H1 (cell line): Measurements from ENCODE around the gene SRPRB. TPM values are rescaled to one million over a fixed set of nuclear protein-coding genes. Genes with fewer than 3 reads are reported as not detected.

Source experiments
- ATF2 ChIP-seq: IDR thresholded peaks from 2 replicates; pipeline ENCODE4 v1.6.1; 2012; ENCODE audit warnings: low read length, inconsistent platforms
- CREB1 ChIP-seq: IDR thresholded peaks from 2 replicates; pipeline ENCODE4 v1.6.1; 2012; ENCODE audit warnings: inconsistent platforms
- E2F6 ChIP-seq: IDR thresholded peaks from 2 replicates; pipeline ENCODE4 v1.6.1; 2012; ENCODE audit warnings: inconsistent platforms
- MAFK ChIP-seq: IDR thresholded peaks from 2 replicates; pipeline ENCODE4 v1.6.1; 2012; ENCODE audit warnings: low read depth, mild to moderate bottlenecking, improper control_type of control experiment, low read length
- YY1 ChIP-seq: IDR thresholded peaks from 2 replicates; pipeline ENCODE4 v1.6.1; 2011; ENCODE audit warnings: low read depth, mild to moderate bottlenecking, low read length
- polyA plus RNA-seq, 7 experiments: library from polyadenylated mRNA; depleted of rRNA in 3 of 7; stranded (reverse) in 5 of 7; unstranded in 2 of 7; fragments of >200 nt in 5 of 7; fragments of 200-250 nt in 2 of 7; gene quantifications; 1 replicate in 5 of 7; 2 replicates in 1 of 7; 4 replicates in 1 of 7; pipeline versions ENCODE4 v1.2.1 to v1.2.3, GENCODE V29; 2011 to 2013; ENCODE audit warnings: missing spikeins in 2 of 7, mixed read lengths in 2 of 7
- total RNA-seq: library from RNA; stranded (reverse); fragmentation: NEBNext Ultra II Directional; extraction: Animal tissue kit (Norgen Biotek cat#: 25700); gene quantifications from 2 replicates; pipeline ENCODE4 v1.2.1, GENCODE V29; 2021

Gene SRPRB
- total and polyA plus RNA-seq, 2 of the 8 experiments (the other 6 are each of a cell fraction or from before 2014, with no cell fraction given) = 15.9 to 49.8 TPM

GRCh38 chr3:133820889-133821675 lies 15.5 kb downstream of the SRPRB start (continued):
- TF ChIP-seq ATF2 (no peak), CREB1 (no peak), MAFK (no peak), E2F6 (peak; percentile 53; the same call in 1 of the 2 replicates), YY1 (no peak)
